ENCODE data around the gene MTHFSD. TPM values are rescaled to one million over a fixed set of nuclear protein-coding genes. Genes with fewer than 3 reads are reported as not detected.
A peak's percentile ranks its signal among the peaks of the same experiment; 100 is the strongest.

The MTHFSD gene
- total and polyA plus RNA-seq, 2 donors (not counting 3 experiments of a cell fraction or from before 2014, with no cell fraction given) = 16.7 to 21.1 TPM

DNA sequence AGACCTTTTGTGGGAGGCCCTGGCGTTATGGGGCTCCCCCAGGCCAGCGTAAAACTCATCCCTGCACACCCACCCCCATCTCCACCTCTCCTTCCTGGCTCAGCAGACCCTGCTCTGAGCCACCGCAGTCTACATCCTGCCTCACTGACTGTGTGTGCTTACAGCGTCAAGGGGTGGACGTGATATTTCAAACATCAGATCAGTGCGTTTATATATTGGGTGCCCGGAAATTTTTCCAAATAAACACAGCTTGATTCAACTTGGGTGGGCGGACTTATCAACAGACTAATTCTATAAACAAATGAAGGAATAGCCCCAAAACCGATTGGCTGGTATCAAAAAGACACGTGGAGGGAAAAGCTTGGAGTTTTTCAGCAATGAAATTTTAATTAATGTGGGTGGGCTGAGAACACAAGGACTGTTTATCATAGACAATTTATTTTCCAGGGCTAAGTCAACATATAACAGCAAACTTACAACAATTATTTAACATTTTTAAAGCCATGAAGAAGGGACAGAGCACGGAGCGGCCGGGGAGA is 23.1 kb upstream of the MTHFSD start, which contains the start of gene FOXL1:
Gene FOXL1 (plus strand): TSS at position 489 of the 539 bp plus-strand sequence. CDS start 175 bp downstream, outside the sequence.
- TF ChIP-seq JUN (IDR thresholded peaks at IDR 0.05; ENCODE audit: borderline replicate concordance, insufficient read depth, insufficient read length, low read depth) = no peak
- TF ChIP-seq, protein P1, sequence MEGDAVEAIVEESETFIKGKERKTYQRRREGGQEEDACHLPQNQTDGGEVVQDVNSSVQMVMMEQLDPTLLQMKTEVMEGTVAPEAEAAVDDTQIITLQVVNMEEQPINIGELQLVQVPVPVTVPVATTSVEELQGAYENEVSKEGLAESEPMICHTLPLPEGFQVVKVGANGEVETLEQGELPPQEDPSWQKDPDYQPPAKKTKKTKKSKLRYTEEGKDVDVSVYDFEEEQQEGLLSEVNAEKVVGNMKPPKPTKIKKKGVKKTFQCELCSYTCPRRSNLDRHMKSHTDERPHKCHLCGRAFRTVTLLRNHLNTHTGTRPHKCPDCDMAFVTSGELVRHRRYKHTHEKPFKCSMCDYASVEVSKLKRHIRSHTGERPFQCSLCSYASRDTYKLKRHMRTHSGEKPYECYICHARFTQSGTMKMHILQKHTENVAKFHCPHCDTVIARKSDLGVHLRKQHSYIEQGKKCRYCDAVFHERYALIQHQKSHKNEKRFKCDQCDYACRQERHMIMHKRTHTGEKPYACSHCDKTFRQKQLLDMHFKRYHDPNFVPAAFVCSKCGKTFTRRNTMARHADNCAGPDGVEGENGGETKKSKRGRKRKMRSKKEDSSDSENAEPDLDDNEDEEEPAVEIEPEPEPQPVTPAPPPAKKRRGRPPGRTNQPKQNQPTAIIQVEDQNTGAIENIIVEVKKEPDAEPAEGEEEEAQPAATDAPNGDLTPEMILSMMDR (IDR thresholded peaks at IDR 0.05; ENCODE audit: extremely low read depth in 1 of 2, insufficient read depth in 1 of 2, low read depth in 1 of 2, low read length in 2 of 2) = no peak
- no peak for TF ChIP-seq POLR2AphosphoS5 (IDR thresholded peaks at IDR 0.05; ENCODE audit: insufficient read depth, low read depth, low read length)
- TF ChIP-seq, protein P2, sequence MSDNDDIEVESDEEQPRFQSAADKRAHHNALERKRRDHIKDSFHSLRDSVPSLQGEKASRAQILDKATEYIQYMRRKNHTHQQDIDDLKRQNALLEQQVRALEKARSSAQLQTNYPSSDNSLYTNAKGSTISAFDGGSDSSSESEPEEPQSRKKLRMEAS (IDR thresholded peaks at IDR 0.05; ENCODE audit: insufficient read depth, insufficient read length) = no peak
- Histone ChIP-seq H3K9ac (replicated peaks; ENCODE audit: extremely low read depth, insufficient read depth, low read length) (peak within 1 kb of the TSS; percentile 82), H3K4me3 (replicated peaks in 1 of 3; ENCODE audit: insufficient read depth in 1 of 3, low read depth in 1 of 3, low read length in 3 of 3) (peak within 1 kb of the TSS in 1 of 3 experiments; percentile 67), H3K36me3 (ENCODE audit: control insufficient read depth in 2 of 2, extremely low read depth in 1 of 2, insufficient read depth in 2 of 2, low read length in 2 of 2) (peaks cover 0 to 5% of the 10 kb centered on the region in 2 experiments), H3K4me2 (ENCODE audit: insufficient read depth, low read length) (peak within 1 kb of the TSS; percentile 84), H3K9me3 (replicated peaks; ENCODE audit: control insufficient read depth, insufficient read depth, low read length) (no peaks in the 10 kb centered on the region), H2AFZ (ENCODE audit: low read depth, low read length) (no peak within 1 kb of the TSS), H3K79me2 (ENCODE audit: control insufficient read depth, insufficient read depth, low read length) (peaks cover 44% of the 10 kb centered on the region), H3K4me1 (ENCODE audit: control insufficient read depth, extremely low read depth, insufficient read depth, low read length) (peaks cover 35% of the 10 kb centered on the region), H3K9me1 (replicated peaks; ENCODE audit: control insufficient read depth, extremely low read depth, insufficient read depth, low read length) (no peaks in the 10 kb centered on the region), H3K27me3 (ENCODE audit: control insufficient read depth in 2 of 2, insufficient read depth in 2 of 2, low read length in 2 of 2) (no peaks in the 10 kb centered on the region), H4K20me1 (replicated peaks; ENCODE audit: control insufficient read depth, extremely low read depth, insufficient read depth, low read length) (no peaks in the 10 kb centered on the region), H3K27ac (ENCODE audit: insufficient read depth, low read depth, low read length) (peak within 1 kb of the TSS; percentile 82)
- dilution Hi-C loops (cut with MboI; ENCODE audit: extremely low pct_ligation_motif_present, low sequenced_read_pairs) (no loop called here), intact Hi-C loops (cut with micrococcal nuclease) (no loop called here)
- peak; percentile 43 for DNase-seq (ENCODE audit: low read depth, low spot score)
- BruUV-seq (replicated peaks) = no TSS peak
- FAIRE-seq = no peak
- ChIA-PET POLR2A (no interaction called here), CTCF (interaction anchor here (0.7 to 1.7 kb wide), 6 partner anchors 14 to 485 kb away, joined by 3 to 6 read pairs (median 3); no protein-coding TSS in a partner anchor)
